Measurements from ENCODE around the gene TOMM7.

DNA sequence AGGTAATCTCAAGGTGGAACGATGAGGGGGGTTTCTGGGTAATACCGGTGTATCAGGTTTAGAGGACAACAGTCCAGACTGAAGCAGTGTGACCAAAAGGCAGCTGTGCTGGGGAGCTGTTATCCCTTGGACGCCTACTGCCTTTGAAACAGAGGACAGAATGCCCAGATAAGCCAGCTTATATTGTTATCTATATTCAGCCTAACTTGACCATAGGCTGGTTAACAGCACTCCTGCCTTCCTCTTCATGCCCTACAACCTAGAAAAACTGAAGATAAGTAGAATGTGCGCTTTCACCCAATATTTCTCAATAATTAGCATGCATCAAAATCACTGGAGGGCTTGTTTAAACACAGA lies 50.8 kb downstream of the TOMM7 start:
- TF ChIP-seq, protein P1, sequence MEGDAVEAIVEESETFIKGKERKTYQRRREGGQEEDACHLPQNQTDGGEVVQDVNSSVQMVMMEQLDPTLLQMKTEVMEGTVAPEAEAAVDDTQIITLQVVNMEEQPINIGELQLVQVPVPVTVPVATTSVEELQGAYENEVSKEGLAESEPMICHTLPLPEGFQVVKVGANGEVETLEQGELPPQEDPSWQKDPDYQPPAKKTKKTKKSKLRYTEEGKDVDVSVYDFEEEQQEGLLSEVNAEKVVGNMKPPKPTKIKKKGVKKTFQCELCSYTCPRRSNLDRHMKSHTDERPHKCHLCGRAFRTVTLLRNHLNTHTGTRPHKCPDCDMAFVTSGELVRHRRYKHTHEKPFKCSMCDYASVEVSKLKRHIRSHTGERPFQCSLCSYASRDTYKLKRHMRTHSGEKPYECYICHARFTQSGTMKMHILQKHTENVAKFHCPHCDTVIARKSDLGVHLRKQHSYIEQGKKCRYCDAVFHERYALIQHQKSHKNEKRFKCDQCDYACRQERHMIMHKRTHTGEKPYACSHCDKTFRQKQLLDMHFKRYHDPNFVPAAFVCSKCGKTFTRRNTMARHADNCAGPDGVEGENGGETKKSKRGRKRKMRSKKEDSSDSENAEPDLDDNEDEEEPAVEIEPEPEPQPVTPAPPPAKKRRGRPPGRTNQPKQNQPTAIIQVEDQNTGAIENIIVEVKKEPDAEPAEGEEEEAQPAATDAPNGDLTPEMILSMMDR (conservative IDR thresholded peaks at IDR 0.05) = no peak
- TF ChIP-seq ZFX (IDR thresholded peaks at IDR 0.05) = no peak
